ENCODE data around the gene CCDC122.

Gene CCDC122

GRCh38 chr13:43802511-43802910 is 77.0 kb downstream of the CCDC122 start:
- DNase-seq (ENCODE audit: low spot score): no peak

GRCh38 chr13:43800828-43801227 is 78.7 kb downstream of the CCDC122 start:
- no peak for DNase-seq (ENCODE audit: low spot score)

GRCh38 chr13:43799191-43799590 is 80.3 kb downstream of the CCDC122 start:
- no peak for DNase-seq (ENCODE audit: low spot score)

GRCh38 chr13:43797869-43798268 is 81.7 kb downstream of the CCDC122 start:
- DNase-seq (ENCODE audit: low spot score): no peak

GRCh38 chr13:43797159-43797558 is 82.4 kb downstream of the CCDC122 start:
- DNase-seq (ENCODE audit: low spot score): no peak

- no peak for DNase-seq (ENCODE audit: low spot score)
These were observed 85.1 kb downstream of the CCDC122 start for GRCh38 chr13:43794416-43794815.

GRCh38 chr13:43792076-43792881 is 87.3 kb downstream of the CCDC122 start:
- DNase-seq (ENCODE audit: low spot score): no peak

GRCh38 chr13:43787997-43788396 is 91.5 kb downstream of the CCDC122 start:
- no peak for DNase-seq (ENCODE audit: low spot score)

GRCh38 chr13:43787518-43787891 is 92.0 kb downstream of the CCDC122 start:
- DNase-seq (ENCODE audit: low spot score): no peak

- DNase-seq (ENCODE audit: low spot score): peak; percentile 31
These were observed 92.6 kb downstream of the CCDC122 start, which contains the start of gene ENOX1 for GRCh38 chr13:43786766-43787517. Gene ENOX1, minus strand, starts transcription at chr13:43786972.

GRCh38 chr13:43786472-43786765 is 93.1 kb downstream of the CCDC122 start:
- no peak for DNase-seq (ENCODE audit: low spot score)

Measured in cerebellar cortex (tissue), 1 donor.